Esophagus muscularis mucosa (tissue), 4 donors: Measurements from ENCODE around the gene KCNJ13.
"Not testable (repeated sequence)": the region's sequence is repeated elsewhere in the genome, so short reads cannot be mapped to it uniquely, and the experiment has no call there.

Source experiments
- EP300 ChIP-seq: sonication (generic); formaldehyde crosslinking; IDR thresholded peaks from one replicate; pipeline ENCODE4 v1.6.1; 2017; ENCODE audit warnings: antibody characterized with exemption
- POLR2AphosphoS5 ChIP-seq, 2 donors: sonication (generic); formaldehyde crosslinking; IDR thresholded peaks; one replicate each; pipeline ENCODE4 v1.6.1; 2017; ENCODE audit warnings: antibody characterized with exemption in 2 of 2
- TF ChIP-seq, protein P1 (sequence below), 3 experiments: fragments of 200-600 bp in 2 of 3; fragments of 450-650 bp in 1 of 3; sonication (generic) in 2 of 3; IDR thresholded peaks; one replicate each; pipeline ENCODE4 v1.5.1; 2017 to 2019; ENCODE audit warnings: antibody characterized with exemption in 3 of 3, mild to moderate bottlenecking in 2 of 3, moderate library complexity in 1 of 3

DNA sequence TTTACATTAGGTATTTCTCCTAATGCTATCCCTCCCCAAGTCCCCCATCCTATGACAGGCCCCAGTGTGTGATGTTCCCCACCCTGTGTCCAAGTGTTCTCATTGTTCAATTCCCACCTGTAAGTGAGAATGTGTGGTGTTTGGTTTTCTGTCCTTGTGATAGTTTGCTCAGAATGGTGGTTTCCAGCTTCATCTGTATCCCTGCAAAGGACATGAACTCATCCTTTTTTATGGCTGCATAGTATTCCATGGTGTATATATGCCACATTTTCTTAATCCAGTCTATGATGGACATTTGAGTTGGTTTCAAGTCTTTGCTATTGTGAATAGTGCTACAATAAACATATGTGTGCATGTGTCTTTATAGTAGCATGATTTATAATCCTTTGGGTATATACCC lies 56.3 kb downstream of the KCNJ13 start:
- TF ChIP-seq, protein P1, sequence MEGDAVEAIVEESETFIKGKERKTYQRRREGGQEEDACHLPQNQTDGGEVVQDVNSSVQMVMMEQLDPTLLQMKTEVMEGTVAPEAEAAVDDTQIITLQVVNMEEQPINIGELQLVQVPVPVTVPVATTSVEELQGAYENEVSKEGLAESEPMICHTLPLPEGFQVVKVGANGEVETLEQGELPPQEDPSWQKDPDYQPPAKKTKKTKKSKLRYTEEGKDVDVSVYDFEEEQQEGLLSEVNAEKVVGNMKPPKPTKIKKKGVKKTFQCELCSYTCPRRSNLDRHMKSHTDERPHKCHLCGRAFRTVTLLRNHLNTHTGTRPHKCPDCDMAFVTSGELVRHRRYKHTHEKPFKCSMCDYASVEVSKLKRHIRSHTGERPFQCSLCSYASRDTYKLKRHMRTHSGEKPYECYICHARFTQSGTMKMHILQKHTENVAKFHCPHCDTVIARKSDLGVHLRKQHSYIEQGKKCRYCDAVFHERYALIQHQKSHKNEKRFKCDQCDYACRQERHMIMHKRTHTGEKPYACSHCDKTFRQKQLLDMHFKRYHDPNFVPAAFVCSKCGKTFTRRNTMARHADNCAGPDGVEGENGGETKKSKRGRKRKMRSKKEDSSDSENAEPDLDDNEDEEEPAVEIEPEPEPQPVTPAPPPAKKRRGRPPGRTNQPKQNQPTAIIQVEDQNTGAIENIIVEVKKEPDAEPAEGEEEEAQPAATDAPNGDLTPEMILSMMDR (IDR thresholded peaks at IDR 0.05): not testable (repeated sequence)
- TF ChIP-seq POLR2AphosphoS5 (IDR thresholded peaks at IDR 0.05); EP300: not testable (repeated sequence)
